Neural crest cell (in vitro differentiated cells): ENCODE results near the gene GIMAP6. TPM values are rescaled to one million over a fixed set of nuclear protein-coding genes. Genes with fewer than 3 reads are reported as not detected.

Experiments used
- DNase-seq: peaks from one replicate; pipeline ENCODE4 v3.0.0; 2021; ENCODE audit warnings: low read depth, mixed read lengths, low spot score
- H3K27ac Mint-ChIP-seq: one replicate; pipeline ENCODE4 v1.8.0; 2021; ENCODE audit warnings: mild to moderate bottlenecking, mixed read lengths; ENCODE audit not compliant: unreplicated experiment
- H3K27me3 Mint-ChIP-seq: 2 replicates; pipeline ENCODE4 v1.8.0; 2021; ENCODE audit warnings: low read depth, mild to moderate bottlenecking, mixed read lengths
- H3K36me3 Mint-ChIP-seq: 2 replicates; pipeline ENCODE4 v1.8.0; 2021; ENCODE audit warnings: low read depth, mild to moderate bottlenecking, mixed read lengths
- H3K4me1 Mint-ChIP-seq: 2 replicates; pipeline ENCODE4 v1.8.0; 2021; ENCODE audit warnings: mixed read lengths
- H3K4me3 Mint-ChIP-seq: one replicate; pipeline ENCODE4 v1.8.0; 2021; ENCODE audit warnings: mild to moderate bottlenecking, mixed read lengths
- H3K9me3 Mint-ChIP-seq: 2 replicates; pipeline ENCODE4 v1.8.0; 2021; ENCODE audit warnings: mixed read lengths
- total RNA-seq: library from RNA; stranded (reverse); gene quantifications from 2 replicates; pipeline ENCODE4 v1.2.1, GENCODE V29; 2021
- TF ChIP-seq, protein P1 (sequence below): fragments of 200-600 bp; sonication (generic); conservative IDR thresholded peaks from 2 replicates; pipeline ENCODE4 v1.5.0; 2021; ENCODE audit warnings: antibody characterized with exemption, mild to moderate bottlenecking

GIMAP6 gene
- total RNA-seq, 1 donor from 2014 or later: not detected

DNA sequence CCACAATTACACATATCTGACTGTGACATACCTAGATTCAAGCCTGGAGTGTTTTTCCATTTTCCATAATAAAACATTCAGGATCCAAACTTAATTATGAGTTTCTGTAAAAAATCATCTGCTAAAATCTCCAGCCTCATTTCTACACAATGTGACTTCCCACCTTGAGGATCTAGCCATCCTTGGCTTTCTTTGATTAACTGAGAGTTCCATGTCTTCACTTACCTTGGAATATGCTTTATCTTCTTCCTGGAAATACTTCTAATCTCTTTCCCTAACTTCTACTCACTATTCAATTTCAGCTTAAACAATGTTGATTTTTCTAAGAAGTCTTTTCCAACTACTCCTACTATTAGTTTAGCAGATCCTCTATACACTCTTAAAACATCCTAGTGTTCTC, 36.8 kb upstream of the GIMAP6 start:
- H3K36me3 Mint-ChIP-seq: no peaks in the 10 kb centered on the region
- H3K27ac Mint-ChIP-seq: no peak overlapping the region
- no peak for DNase-seq
- no peak overlapping the region for H3K4me3 Mint-ChIP-seq
- H3K4me1 Mint-ChIP-seq: no peaks in the 10 kb centered on the region
- peaks cover 7% of the 10 kb centered on the region for H3K9me3 Mint-ChIP-seq
- H3K27me3 Mint-ChIP-seq: peaks cover 29% of the 10 kb centered on the region
- TF ChIP-seq, protein P1, sequence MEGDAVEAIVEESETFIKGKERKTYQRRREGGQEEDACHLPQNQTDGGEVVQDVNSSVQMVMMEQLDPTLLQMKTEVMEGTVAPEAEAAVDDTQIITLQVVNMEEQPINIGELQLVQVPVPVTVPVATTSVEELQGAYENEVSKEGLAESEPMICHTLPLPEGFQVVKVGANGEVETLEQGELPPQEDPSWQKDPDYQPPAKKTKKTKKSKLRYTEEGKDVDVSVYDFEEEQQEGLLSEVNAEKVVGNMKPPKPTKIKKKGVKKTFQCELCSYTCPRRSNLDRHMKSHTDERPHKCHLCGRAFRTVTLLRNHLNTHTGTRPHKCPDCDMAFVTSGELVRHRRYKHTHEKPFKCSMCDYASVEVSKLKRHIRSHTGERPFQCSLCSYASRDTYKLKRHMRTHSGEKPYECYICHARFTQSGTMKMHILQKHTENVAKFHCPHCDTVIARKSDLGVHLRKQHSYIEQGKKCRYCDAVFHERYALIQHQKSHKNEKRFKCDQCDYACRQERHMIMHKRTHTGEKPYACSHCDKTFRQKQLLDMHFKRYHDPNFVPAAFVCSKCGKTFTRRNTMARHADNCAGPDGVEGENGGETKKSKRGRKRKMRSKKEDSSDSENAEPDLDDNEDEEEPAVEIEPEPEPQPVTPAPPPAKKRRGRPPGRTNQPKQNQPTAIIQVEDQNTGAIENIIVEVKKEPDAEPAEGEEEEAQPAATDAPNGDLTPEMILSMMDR: no peak

DNA sequence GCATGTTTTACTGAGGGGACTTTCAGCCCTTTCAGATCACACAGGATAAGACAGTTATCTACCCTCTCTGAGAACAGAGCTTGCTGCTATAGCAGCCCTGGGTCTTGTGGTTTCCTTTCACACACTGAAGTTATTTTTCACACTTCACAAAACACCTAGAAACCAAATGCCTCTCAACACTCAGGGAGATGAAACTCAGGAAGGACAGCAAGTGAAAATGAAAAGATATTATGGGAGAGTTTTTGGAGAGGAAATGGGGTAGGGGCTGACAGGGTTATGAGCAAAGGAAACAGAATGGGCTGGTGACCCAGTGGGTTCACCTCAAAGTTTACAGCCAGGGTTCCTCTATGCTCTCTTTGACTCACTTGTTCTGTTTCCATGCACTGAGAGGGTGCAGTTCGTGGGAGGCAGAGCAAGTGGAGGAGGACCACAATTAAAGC, 36.3 kb upstream of the GIMAP6 start:
- TF ChIP-seq, protein P1: no peak
- no peaks in the 10 kb centered on the region for H3K4me1 Mint-ChIP-seq
- no peak overlapping the region for H3K4me3 Mint-ChIP-seq
- peaks cover 7% of the 10 kb centered on the region for H3K9me3 Mint-ChIP-seq
- no peak overlapping the region for H3K27ac Mint-ChIP-seq
- DNase-seq: no peak
- no peaks in the 10 kb centered on the region for H3K36me3 Mint-ChIP-seq
- H3K27me3 Mint-ChIP-seq: peaks cover 29% of the 10 kb centered on the region

DNA sequence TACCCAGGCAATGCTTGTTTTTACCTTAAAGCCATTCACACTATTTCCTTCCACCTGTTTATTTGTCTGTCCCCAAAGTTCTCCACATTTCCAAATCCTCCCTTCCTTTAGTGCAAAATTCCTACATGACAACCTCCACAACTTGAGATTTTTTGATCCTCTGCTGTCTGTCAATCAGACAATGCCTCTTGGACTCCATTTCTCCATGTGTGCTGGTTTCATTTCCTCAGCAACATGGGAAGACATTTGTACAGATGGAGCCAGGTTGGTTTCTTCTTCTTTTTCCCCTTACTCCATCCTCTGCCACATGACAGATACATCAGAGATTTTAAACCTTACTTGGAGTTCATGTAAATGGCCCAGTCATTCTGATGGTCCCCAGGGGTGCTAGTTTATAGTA, 34.2 kb upstream of the GIMAP6 start:
- no peaks in the 10 kb centered on the region for H3K36me3 Mint-ChIP-seq
- H3K27me3 Mint-ChIP-seq: peaks cover 24% of the 10 kb centered on the region
- H3K4me1 Mint-ChIP-seq: no peaks in the 10 kb centered on the region
- H3K4me3 Mint-ChIP-seq: no peak overlapping the region
- H3K9me3 Mint-ChIP-seq: peaks cover 7% of the 10 kb centered on the region
- no peak for DNase-seq
- no peak overlapping the region for H3K27ac Mint-ChIP-seq
- TF ChIP-seq, protein P1: no peak

DNA sequence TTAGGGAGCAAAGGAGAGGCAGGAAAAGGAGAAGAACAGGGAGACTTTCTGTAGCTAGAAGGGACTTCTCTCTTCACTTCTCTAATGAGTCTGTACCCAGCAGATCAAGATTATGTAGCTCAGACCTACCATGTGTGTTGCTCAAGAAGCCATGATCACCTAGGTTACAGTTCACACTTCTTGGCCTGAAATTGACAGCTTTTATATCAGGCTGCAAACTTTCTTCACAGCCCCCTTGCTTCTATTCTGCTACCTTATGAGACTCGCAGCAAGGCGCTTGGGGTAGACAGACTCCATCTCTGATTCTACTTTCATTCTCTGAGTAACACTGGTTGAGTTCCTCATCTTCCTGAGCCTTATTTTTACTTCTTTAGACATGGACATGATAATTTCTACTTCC, 33.7 kb upstream of the GIMAP6 start:
- TF ChIP-seq, protein P1: no peak
- H3K27me3 Mint-ChIP-seq: peaks cover 19% of the 10 kb centered on the region
- H3K27ac Mint-ChIP-seq: no peak overlapping the region
- no peaks in the 10 kb centered on the region for H3K4me1 Mint-ChIP-seq
- H3K36me3 Mint-ChIP-seq: no peaks in the 10 kb centered on the region
- DNase-seq: no peak
- H3K4me3 Mint-ChIP-seq: no peak overlapping the region
- peaks cover 7% of the 10 kb centered on the region for H3K9me3 Mint-ChIP-seq

DNA sequence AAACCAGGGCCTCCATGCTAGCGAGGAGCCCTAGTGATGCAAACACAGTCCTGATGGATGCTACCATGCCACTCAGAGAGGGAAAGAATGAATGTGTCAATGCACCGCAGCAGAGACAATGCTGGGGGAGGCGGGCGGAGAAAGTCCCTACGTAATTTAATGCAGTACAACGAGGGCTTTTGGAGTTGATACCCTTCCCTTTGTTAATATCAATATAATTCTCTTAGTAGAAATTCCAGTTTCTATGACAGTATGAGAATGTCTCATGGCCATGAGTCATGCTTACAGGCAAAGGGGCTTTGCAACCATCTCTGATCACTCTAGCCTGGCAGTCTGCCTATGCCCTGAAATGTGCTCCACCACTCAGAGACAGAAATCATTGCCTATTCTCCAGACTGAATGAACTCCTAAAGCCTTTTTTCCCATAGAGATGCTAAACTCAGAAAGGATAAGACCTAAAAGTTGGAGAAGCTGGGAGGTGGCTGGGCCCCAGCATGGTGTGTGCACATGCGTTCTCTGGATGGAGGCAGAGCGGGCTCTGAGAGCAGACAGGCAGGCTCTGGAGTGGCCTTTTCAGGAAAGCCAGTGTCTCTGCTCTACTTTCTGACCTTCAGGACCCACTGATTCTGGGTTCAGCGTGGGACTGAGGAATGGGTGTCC, 33.0 kb upstream of the GIMAP6 start:
- peaks cover 15% of the 10 kb centered on the region for H3K27me3 Mint-ChIP-seq

More for the DNA sequence above, 33.0 kb upstream of the GIMAP6 start:
- no peak for DNase-seq
- no peak overlapping the region for H3K4me3 Mint-ChIP-seq
- no peak overlapping the region for H3K27ac Mint-ChIP-seq
- TF ChIP-seq, protein P1: no peak
- no peaks in the 10 kb centered on the region for H3K36me3 Mint-ChIP-seq
- peaks cover 7% of the 10 kb centered on the region for H3K9me3 Mint-ChIP-seq
- H3K4me1 Mint-ChIP-seq: no peaks in the 10 kb centered on the region
